ENCODE data around the gene KIF2A. TPM values are rescaled to one million over a fixed set of nuclear protein-coding genes. Genes with fewer than 3 reads are reported as not detected.

The KIF2A gene
- total RNA-seq, 4 donors from 2014 or later, result 36.5 to 45.6 (median 41.9) TPM

- TF ChIP-seq, protein P1, sequence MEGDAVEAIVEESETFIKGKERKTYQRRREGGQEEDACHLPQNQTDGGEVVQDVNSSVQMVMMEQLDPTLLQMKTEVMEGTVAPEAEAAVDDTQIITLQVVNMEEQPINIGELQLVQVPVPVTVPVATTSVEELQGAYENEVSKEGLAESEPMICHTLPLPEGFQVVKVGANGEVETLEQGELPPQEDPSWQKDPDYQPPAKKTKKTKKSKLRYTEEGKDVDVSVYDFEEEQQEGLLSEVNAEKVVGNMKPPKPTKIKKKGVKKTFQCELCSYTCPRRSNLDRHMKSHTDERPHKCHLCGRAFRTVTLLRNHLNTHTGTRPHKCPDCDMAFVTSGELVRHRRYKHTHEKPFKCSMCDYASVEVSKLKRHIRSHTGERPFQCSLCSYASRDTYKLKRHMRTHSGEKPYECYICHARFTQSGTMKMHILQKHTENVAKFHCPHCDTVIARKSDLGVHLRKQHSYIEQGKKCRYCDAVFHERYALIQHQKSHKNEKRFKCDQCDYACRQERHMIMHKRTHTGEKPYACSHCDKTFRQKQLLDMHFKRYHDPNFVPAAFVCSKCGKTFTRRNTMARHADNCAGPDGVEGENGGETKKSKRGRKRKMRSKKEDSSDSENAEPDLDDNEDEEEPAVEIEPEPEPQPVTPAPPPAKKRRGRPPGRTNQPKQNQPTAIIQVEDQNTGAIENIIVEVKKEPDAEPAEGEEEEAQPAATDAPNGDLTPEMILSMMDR (IDR thresholded peaks at IDR 0.05; ENCODE audit: low read depth), result no peak
Observed at GRCh38 chr5:62412549-62413329, 106.7 kb downstream of the KIF2A start, which contains the start of gene IPO11. Gene IPO11, plus strand, starts transcription at chr5:62412763. Its CDS starts 24,517 bp downstream, at chr5:62437280.

DNA sequence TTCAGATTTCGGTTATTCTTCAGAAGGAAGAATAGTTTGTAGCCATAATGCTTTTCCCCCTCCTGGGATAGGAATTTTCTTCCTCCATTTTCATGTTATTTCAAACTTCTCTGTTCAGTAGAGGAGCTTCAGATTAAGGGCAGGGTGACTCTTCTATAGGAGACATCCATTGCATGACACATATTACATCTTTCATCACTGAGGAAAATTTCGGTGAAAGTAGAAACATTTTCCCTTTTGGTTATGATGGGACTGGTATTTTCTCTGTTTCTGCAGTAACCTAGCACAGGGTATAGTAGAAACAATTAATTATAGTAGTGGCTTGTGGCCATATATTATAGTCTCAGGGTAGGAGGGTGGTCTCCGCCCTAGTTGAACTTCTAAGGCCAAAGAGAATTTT is 107.7 kb downstream of the KIF2A start:
- TF ChIP-seq, protein P1 (IDR thresholded peaks at IDR 0.05; ENCODE audit: low read depth), result no peak

DNA sequence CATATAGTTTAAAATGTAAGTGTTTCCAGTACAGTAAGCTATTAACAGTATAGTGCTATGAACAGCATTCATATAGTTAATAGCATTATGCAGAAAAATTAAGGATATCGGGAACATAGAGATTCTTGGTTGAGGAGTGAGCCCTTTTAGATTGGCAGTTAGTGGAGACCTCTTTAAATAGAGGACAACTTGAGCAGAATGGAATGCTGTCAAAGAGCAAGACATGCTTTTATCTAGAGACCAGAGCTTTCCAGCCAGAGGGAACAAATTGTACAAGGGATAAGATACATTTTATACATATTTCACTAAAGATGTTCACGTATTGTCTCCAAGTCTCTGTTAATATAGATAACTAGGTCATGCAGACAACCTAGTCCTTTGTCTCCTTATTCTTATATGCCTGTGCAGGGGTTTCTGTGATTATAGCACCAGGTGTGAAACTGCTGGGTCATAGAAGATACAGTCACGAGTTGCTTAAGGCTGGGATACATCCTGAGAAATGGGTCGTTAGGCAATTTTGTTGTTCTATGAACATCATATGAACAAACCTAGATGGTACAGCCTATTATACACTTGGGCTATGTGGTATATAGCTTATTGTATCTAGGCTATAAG is 112.6 kb downstream of the KIF2A start:
- TF ChIP-seq, protein P1 (IDR thresholded peaks at IDR 0.05; ENCODE audit: low read depth), result no peak

GRCh38 chr5:62419609-62420008 is 113.6 kb downstream of the KIF2A start:
- TF ChIP-seq, protein P1 (IDR thresholded peaks at IDR 0.05; ENCODE audit: low read depth), result no peak

DNA sequence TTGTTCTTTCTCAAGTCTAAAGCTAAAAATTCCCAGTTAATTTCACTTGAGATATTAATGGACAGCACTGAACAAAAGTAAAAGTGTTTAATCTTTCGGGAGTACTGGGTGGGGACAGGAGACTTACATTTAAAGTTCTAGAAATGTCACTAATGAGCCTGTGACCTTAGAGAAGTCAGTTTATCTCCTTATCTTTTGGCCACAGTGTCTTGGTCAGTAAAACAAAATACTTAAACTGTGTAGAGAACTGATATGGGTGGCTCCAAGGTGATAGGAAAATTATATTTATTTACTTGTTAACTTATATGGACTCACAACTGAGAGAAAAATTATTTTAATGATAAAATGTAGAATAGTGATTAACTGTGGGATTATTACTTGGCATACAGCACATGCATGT is 115.4 kb downstream of the KIF2A start:
- TF ChIP-seq, protein P1 (IDR thresholded peaks at IDR 0.05; ENCODE audit: low read depth), result no peak

DNA sequence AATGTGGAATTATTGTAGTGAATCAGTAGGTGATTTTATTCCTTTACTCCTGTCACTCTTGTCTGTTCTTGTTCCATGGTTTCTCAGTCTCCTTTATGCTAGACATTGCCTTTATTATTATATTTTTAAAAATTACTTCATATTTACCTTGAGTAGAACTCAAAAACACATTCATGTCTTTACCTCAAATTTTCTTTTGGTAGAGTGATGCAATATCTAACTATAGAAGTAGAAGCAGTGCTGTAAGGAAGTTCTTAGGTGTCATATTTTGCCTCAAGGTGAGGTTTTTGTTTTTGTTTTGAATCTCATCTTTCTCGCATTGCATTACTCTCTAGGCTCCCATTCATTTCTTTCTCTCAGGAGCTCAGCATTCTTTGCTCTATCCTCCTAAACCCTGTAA is 118.8 kb downstream of the KIF2A start:
- TF ChIP-seq, protein P1 (IDR thresholded peaks at IDR 0.05; ENCODE audit: low read depth), result no peak

All from subcutaneous adipose tissue (tissue), 4 donors.